LNCAP (cell line): Measurements from ENCODE around the gene PRR19.

Experiments used
- TF ChIP-seq, protein P1 (sequence below): fragments of 450-650 bp; IDR thresholded peaks from 2 replicates; pipeline ENCODE4 v1.5.1; 2017; ENCODE audit warnings: mild to moderate bottlenecking

PRR19 gene

DNA sequence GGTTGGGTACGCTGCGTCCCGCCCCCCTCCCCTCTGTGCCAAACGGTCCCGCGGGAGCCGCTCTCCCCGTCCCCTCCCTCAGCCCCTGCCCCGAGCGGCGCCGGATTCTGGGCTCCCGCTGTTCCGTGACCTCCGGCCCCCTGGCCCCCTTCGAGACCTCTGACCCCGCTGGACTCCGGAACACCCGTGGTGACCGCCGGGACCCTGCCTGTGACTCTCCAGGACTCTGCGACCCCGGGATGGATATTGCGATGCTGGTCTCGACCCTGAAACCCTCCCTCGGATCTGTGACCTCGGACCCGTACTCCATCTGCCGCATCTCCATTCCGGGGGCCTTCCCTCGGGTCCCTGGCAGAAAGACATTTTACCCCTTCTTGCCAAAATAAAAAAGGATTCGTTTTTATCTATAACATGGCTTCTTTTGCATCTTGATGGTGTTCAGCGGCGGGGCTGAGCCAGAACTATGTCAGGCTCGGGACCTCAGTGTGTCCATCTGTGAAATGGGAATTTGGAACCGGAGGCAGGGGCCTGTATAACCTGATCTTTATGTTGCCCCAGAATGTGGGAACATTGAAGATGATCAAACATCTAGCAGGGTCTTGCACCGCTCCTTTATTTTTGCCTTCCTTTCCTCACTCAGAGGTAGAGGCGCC, 22.8 kb downstream of the PRR19 start:
- TF ChIP-seq, protein P1, sequence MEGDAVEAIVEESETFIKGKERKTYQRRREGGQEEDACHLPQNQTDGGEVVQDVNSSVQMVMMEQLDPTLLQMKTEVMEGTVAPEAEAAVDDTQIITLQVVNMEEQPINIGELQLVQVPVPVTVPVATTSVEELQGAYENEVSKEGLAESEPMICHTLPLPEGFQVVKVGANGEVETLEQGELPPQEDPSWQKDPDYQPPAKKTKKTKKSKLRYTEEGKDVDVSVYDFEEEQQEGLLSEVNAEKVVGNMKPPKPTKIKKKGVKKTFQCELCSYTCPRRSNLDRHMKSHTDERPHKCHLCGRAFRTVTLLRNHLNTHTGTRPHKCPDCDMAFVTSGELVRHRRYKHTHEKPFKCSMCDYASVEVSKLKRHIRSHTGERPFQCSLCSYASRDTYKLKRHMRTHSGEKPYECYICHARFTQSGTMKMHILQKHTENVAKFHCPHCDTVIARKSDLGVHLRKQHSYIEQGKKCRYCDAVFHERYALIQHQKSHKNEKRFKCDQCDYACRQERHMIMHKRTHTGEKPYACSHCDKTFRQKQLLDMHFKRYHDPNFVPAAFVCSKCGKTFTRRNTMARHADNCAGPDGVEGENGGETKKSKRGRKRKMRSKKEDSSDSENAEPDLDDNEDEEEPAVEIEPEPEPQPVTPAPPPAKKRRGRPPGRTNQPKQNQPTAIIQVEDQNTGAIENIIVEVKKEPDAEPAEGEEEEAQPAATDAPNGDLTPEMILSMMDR = peak; percentile 68; the same call in 1 of the 2 replicates

DNA sequence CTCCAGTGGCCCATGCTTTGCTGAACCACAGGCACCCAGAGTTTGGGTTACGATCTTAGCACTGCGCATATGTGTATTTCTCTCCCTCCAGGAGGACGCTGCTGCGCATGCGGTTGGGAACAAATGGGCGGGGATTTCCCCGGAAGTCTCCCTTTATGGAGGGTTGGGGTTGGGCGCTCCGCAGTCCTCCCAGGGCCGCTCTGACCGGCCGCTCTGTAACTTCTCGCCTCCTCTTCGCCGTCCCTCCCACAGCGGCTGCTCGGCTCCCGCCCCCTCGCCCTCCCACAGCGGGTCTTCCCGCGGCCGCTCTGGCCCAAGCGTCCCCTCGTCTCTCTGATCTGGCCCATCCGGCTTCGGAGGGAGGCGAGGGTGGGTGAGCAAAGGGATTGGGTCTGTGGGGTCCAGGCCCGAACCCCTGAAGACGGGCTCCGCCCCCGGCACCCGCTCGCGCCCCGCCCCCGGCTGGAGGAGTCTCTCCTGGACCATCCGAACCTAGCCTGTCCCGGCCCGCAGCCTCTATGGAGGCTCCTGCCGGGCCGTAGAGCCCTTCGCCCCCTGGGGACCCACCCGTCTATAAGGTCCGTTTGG, 23.5 kb downstream of the PRR19 start, which contains the start of gene MEGF8:
Gene MEGF8 (plus strand): TSS at position 328 of the 588 bp plus-strand sequence. CDS start 609 bp downstream, outside the sequence.
- TF ChIP-seq, protein P1 = no peak; the same call in 1 of the 2 replicates

DNA sequence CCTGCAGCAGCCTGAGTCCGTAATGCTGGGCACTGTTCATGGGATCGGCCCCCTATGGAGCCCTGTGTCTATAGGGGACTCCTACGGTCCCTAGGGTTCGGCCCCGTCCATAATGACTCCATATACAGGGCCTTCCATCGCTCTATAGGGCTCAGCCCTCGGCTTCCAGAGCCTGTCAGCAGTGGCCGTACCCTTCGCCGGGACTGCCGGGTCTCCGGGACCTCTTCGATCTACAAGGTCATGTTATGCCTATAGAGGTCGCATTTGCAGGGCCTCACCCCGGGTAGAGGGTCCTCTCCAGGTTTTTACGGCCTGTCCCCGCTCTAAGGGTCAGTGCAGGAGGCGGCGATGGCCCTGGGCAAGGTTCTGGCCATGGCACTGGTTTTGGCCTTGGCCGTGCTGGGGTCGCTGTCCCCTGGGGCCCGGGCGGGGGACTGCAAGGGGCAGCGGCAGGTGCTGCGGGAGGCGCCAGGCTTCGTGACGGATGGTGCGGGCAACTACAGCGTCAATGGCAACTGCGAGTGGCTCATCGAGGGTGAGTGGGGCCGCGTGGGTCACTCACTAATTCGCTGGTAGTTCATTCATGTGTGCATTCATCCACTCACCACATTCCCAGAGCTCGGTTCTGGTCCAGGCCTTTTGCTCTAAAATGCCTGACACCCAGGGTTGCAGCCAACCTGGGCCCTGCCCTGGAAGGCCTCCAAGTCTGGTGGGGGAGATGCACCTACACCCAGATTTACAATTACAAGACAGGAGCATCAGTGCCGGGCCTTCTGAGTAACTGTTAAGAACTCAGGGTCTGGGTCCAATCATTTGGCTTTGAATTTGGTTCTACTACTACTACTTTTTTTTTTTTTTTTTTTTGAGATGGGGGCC, 24.2 kb downstream of the PRR19 start:
- TF ChIP-seq, protein P1 = no peak

DNA sequence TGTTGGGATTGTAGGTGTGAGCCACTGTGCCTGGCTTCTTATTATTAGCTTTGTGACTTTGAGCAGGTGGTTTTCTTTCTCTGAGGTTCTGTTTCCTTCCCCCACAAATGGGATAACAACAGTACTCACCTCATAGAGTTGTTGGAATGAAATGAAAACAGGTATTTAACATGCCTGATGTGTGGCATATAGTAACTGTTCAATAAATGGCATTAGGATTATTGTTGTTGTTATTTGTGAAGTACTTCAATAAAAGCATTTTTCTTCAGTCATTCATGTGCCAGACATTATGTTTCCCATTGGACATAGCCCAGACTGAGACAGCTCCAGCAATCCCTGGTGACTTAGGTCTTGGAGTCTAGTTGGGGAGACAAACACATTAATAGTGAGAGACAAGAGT, 25.0 kb downstream of the PRR19 start:
- TF ChIP-seq, protein P1 = no peak

DNA sequence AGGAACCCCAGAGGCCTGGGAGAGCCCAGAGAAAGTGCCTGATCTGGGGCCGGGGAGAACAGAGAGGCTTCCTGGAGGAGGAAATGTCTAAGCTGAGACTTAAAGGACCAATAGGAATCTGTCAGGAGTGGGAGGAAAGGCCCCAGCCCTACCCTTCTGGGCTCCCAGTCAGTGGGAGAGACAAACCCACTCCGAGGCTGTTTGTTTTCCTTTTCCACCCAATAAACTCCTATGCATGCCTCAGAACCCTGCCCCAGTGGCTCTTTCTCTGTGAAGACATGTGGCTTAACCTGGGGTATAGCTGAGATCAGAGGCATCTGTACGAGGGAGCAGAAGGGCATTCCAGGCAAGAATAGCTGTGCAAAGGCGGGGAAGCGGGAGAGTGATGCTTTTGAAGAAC, 25.4 kb downstream of the PRR19 start:
- TF ChIP-seq, protein P1 = no peak

DNA sequence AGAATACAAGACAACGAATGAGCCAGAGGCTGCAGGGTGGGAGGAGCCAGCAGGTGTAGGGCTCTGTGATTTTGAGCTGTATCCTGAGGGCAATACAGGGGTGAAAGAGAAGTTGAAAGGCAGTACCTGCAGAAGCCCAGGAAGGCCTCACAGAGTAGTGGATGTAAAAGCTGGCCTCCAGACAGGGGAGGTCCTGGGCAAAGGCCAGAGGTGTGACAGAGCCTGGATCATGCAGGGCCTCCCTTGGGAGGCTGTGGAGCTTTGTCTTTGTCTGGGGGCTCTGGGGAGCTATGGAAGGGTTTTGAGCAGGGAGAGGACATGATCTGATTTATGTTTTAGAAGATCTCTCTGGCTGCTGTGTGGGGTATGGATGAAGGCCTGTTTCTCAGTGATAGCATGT, 26.2 kb downstream of the PRR19 start:
- TF ChIP-seq, protein P1 = no peak

DNA sequence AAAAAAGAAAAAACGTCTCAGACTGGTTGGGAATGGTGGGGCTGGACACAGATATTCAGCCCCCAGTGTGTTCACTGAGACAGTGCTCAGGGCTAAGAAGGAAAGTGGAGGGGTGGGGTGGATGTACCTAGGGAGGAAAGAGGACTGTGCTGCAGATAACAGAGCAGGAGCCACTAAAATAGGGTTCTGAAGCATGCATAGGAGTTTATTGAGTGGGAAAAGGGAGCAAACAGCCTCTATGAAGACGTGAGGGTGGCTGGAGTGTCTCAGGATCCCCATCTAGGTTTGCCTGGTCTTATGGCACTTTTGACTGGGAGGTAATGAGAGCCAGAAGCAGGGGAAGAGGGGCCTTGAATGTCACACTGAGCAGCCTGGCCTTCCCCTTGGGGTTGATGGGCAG, 26.9 kb downstream of the PRR19 start:
- TF ChIP-seq, protein P1 = no peak
